Measurements from ENCODE around the gene DAB2IP. TPM values are rescaled to one million over a fixed set of nuclear protein-coding genes. Genes with fewer than 3 reads are reported as not detected.
"Not testable (repeated sequence)": the region's sequence is repeated elsewhere in the genome, so short reads cannot be mapped to it uniquely, and the experiment has no call there.

The DAB2IP gene
- total RNA-seq, 1 experiment from 2014 or later: 15.2 TPM

DNA sequence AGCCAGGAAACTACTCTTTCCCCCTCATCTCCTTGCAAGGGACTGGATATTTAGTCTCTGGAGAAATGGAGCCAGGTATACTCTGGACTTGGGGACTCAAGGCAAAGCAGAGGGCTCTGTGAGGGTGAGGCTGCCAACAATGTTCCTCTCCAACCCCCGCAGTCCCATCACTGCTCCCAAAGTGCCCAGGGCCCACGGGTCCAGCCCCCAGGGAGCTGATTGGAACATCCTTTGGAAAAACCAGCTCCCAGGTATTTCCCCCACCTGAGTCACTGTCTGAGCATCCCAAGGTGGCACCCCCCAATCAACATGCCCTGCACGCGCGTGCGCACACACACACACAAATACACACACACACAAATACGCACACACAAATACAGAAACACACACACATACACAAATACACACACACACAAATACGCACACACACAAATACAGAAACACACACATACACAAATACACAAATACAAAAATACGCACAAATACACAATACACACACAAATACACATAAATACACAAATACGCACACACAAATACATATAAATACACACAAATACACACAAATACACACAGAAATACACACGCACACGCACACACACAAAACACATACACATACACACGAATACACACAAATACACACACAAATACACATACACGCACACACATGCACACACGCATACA, 137.4 kb downstream of the DAB2IP start:
- no peaks in the 10 kb centered on the region for H4K20me1 ChIP-seq (ENCODE audit: low read length)
- ChIA-PET CTCF (no interaction called here), POLR2A (ENCODE audit: unreplicated experiment) (no interaction called here)
- H3K27me3 ChIP-seq (ENCODE audit: low read length): no peaks in the 10 kb centered on the region
- TF ChIP-seq CTCF (conservative IDR thresholded peaks at IDR 0.05; ENCODE audit: low read depth, low read length): no peak
- no peak for TF ChIP-seq EZH2 (IDR thresholded peaks at IDR 0.05; ENCODE audit: low read length, unreplicated experiment)
- no peak for TF ChIP-seq EZH2phosphoT487 (IDR thresholded peaks at IDR 0.05; ENCODE audit: borderline replicate concordance, low read length)
- no peak for DNase-seq
- no peaks in the 10 kb centered on the region for H3K9me2 ChIP-seq (replicated peaks; ENCODE audit: low read length)
- no peak overlapping the region for H3K9ac ChIP-seq (ENCODE audit: low read length)
- H3K4me2 ChIP-seq (ENCODE audit: low read length): no peak overlapping the region
- H3K4me3 ChIP-seq (ENCODE audit: low read length): no peak overlapping the region
- intact Hi-C loops (cut with micrococcal nuclease): no loop called here
- no peaks in the 10 kb centered on the region for H3F3A ChIP-seq (ENCODE audit: low read length, unreplicated experiment)
- no TSS peak for BruUV-seq (replicated peaks)
- no peaks in the 10 kb centered on the region for H3K36me3 ChIP-seq (ENCODE audit: low read depth, low read length)
- ATAC-seq: no peak
- no peak overlapping the region for H3K27ac ChIP-seq (ENCODE audit: low read length)
- no peak overlapping the region for H2AFZ ChIP-seq (ENCODE audit: low read length)
- no peaks in the 10 kb centered on the region for H3K9me3 ChIP-seq (ENCODE audit: low read length)
- H3K4me1 ChIP-seq (ENCODE audit: insufficient read depth, low read length): no peaks in the 10 kb centered on the region
- H3K79me2 ChIP-seq (ENCODE audit: low read length): no peaks in the 10 kb centered on the region

DNA sequence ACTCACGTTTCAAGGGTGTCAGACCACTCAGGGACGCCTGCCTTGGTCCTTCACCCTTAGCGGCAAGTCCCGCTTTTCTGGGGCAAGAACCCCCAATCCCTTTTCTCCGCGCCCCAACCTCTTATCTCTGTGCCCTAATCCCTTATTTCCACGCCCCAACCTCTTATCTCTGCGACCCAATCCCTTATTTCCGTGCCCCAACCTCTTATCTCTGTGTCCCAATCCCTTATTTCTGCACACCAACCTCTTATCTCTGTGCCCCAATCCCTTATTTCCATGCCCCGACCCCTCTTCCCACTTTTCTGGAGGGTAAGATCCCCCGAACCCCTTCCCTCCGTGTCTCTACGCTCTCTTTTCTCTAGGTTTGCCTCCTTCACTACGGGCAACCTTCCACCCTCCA, 139.4 kb downstream of the DAB2IP start:
- Histone ChIP-seq H3K79me2 (ENCODE audit: low read length) (no peaks in the 10 kb centered on the region), H3K9me3 (ENCODE audit: low read length) (no peaks in the 10 kb centered on the region), H3K4me2 (ENCODE audit: low read length) (no peak overlapping the region), H3K27me3 (ENCODE audit: low read length) (no peaks in the 10 kb centered on the region), H3K27ac (ENCODE audit: low read length) (no peak overlapping the region), H3F3A (ENCODE audit: low read length, unreplicated experiment) (no peaks in the 10 kb centered on the region), H3K4me3 (ENCODE audit: low read length) (no peak overlapping the region), H2AFZ (ENCODE audit: low read length) (no peak overlapping the region), H3K4me1 (ENCODE audit: insufficient read depth, low read length) (no peaks in the 10 kb centered on the region), H3K36me3 (ENCODE audit: low read depth, low read length) (no peaks in the 10 kb centered on the region), H3K9me2 (replicated peaks; ENCODE audit: low read length) (no peaks in the 10 kb centered on the region), H3K9ac (ENCODE audit: low read length) (no peak overlapping the region), H4K20me1 (ENCODE audit: low read length) (no peaks in the 10 kb centered on the region)
- intact Hi-C loops (cut with micrococcal nuclease): no loop called here
- ChIA-PET POLR2A (ENCODE audit: unreplicated experiment) (no interaction called here), CTCF (no interaction called here)
- ATAC-seq: no peak
- DNase-seq: no peak
- no peak for TF ChIP-seq CTCF (conservative IDR thresholded peaks at IDR 0.05; ENCODE audit: low read depth, low read length)
- no TSS peak for BruUV-seq (replicated peaks)

GRCh38 chr9:121792476-121792875, 141.0 kb downstream of the DAB2IP start:
- intact Hi-C loops (cut with micrococcal nuclease); DNase-seq; H3K27ac ChIP-seq (ENCODE audit: low read length); H3F3A ChIP-seq (ENCODE audit: low read length, unreplicated experiment); H3K27me3 ChIP-seq (ENCODE audit: low read length); H2AFZ ChIP-seq (ENCODE audit: low read length); POLR2A ChIA-PET (ENCODE audit: unreplicated experiment); H3K4me3 ChIP-seq (ENCODE audit: low read length); H3K79me2 ChIP-seq (ENCODE audit: low read length); H3K4me2 ChIP-seq (ENCODE audit: low read length); CTCF ChIA-PET; H3K9me3 ChIP-seq (ENCODE audit: low read length); H3K9me2 ChIP-seq (replicated peaks; ENCODE audit: low read length); BruUV-seq (replicated peaks); H3K4me1 ChIP-seq (ENCODE audit: insufficient read depth, low read length); H3K9ac ChIP-seq (ENCODE audit: low read length); ATAC-seq; H3K36me3 ChIP-seq (ENCODE audit: low read depth, low read length); H4K20me1 ChIP-seq (ENCODE audit: low read length): not testable (repeated sequence)

DNA sequence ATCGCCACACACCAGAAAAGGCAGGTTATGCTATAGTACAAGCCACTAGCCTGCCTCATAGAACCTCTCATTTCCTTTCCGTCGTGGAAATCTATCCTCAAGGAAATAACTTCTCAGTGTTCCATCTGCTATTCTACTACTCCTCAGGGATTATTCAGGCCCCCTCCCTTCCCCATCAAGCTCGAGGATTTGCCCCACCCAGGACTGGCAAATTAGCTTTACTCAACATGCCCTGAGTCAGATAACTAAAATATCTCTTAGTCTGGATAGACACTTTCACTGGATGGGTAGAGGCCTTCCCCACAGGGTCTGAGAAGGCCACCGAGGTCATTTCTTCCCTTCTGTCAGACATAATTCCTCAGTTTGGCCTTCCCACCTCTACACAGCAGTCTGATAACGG, 142.9 kb downstream of the DAB2IP start:
- H4K20me1 ChIP-seq (ENCODE audit: low read length); H3K4me1 ChIP-seq (ENCODE audit: insufficient read depth, low read length); H3F3A ChIP-seq (ENCODE audit: low read length, unreplicated experiment); POLR2A ChIA-PET (ENCODE audit: unreplicated experiment); intact Hi-C loops (cut with micrococcal nuclease); H3K9ac ChIP-seq (ENCODE audit: low read length); BruUV-seq (replicated peaks); H3K27me3 ChIP-seq (ENCODE audit: low read length); ATAC-seq; H3K9me3 ChIP-seq (ENCODE audit: low read length); H3K36me3 ChIP-seq (ENCODE audit: low read depth, low read length); CTCF ChIA-PET; H3K27ac ChIP-seq (ENCODE audit: low read length); H3K4me2 ChIP-seq (ENCODE audit: low read length); H2AFZ ChIP-seq (ENCODE audit: low read length); H3K4me3 ChIP-seq (ENCODE audit: low read length); H3K9me2 ChIP-seq (replicated peaks; ENCODE audit: low read length); DNase-seq; H3K79me2 ChIP-seq (ENCODE audit: low read length): not testable (repeated sequence)

Measured in PC-3 (cell line).